Ovary (tissue), 9 donors: ENCODE results near the gene CHMP5. TPM values are rescaled to one million over a fixed set of nuclear protein-coding genes. Genes with fewer than 3 reads are reported as not detected.

ENCODE experiments used
- DNase-seq, 5 donors: peaks; one replicate each; pipeline ENCODE4 v3.0.0-alpha.2; 2019 to 2020
- H3K27ac ChIP-seq, 2 donors: fragments of 200-600 bp; one replicate each; pipeline versions ENCODE4 v1.5.1 to v1.8.0; 2019 to 2022
- H3K27me3 ChIP-seq: fragments of 200-600 bp; one replicate; pipeline ENCODE4 v1.8.0; 2022
- H3K36me3 ChIP-seq: fragments of 200-600 bp; sonication (generic); one replicate; pipeline ENCODE4 v1.5.1; 2019
- H3K4me1 ChIP-seq: one replicate; pipeline ENCODE4 v1.8.1; 2013; ENCODE audit warnings: mild to moderate bottlenecking, moderate library complexity; ENCODE audit not compliant: insufficient read depth
- H3K4me3 ChIP-seq: fragments of 200-600 bp; sonication (generic); one replicate; pipeline ENCODE4 v1.5.1; 2017
- H3K9me3 ChIP-seq, 2 donors: fragments of 200-600 bp in 1 of 2; sonication (generic) in 1 of 2; one replicate each; pipeline versions ENCODE4 v1.5.1 to v1.8.1; 2013 to 2019; ENCODE audit warnings: mild to moderate bottlenecking in 1 of 2, moderate library complexity in 1 of 2
- CTCF ChIP-seq, 3 donors: fragments of 450-650 bp in 2 of 3; fragments of 200-600 bp in 1 of 3; IDR thresholded peaks; one replicate each; pipeline versions ENCODE4 v1.5.1 to v1.8.0; 2016 to 2022; ENCODE audit warnings: antibody characterized with exemption in 3 of 3, mild to moderate bottlenecking in 1 of 3
- EP300 ChIP-seq: sonication (generic); formaldehyde crosslinking; IDR thresholded peaks from one replicate; pipeline ENCODE4 v1.6.1; 2017; ENCODE audit warnings: antibody characterized with exemption
- POLR2A ChIP-seq: fragments of 450-650 bp; IDR thresholded peaks from one replicate; pipeline ENCODE4 v1.6.1; 2017; ENCODE audit warnings: antibody characterized with exemption, mild to moderate bottlenecking, moderate library complexity
- WGBS, 3 donors: extraction: QIAGEN DNeasy Blood & Tissue Kit in 1 of 3; methylation state at CpG; one replicate each; pipeline versions ENCODE4 v1.1.5 to v1.1.7; 2013 to 2017; 5-methylcytosine and 5-hydroxymethylcytosine counted together
- intact Hi-C, 4 donors: fragments of 100-400 bp; cut with DNase I; formaldehyde crosslinking; loops; one replicate each; pipeline versions ENCODE4 v1.11.0 to v1.15.1; 2022 to 2023
- polyA plus RNA-seq, 2 donors: library from polyadenylated mRNA; stranded (reverse); fragments of 200-250 nt in 1 of 2; fragments of 350-450 nt in 1 of 2; fragmentation: Illumina TruSeq in 1 of 2; extraction: RNeasy Lipid Tissue Mini Kit (QIAGEN cat#74804) in 1 of 2; gene quantifications; one replicate each; pipeline ENCODE4 v1.2.3, GENCODE V29; 2013 to 2014
- total RNA-seq, 7 donors: library from RNA; depleted of rRNA in 2 of 7; stranded (reverse); fragments of >200 nt in 2 of 7; fragmentation: NEBNext Ultra II Directional in 3 of 7; extraction: Animal tissue kit (Norgen Biotek cat#: 25700) in 3 of 7; gene quantifications; one replicate each; pipeline versions ENCODE4 v1.1.0 to v1.2.4, GENCODE V29; 2016 to 2023
- donor health status: DM: no; HTN: no; CAD: no; lungs with moderate emphysema.
- donor health status: DM: no; HTN: no; CAD: no.
- donor health status: Bipolar disorder and iron deficiency.
- donor health status: DM: yes; HTN: yes; CAD: no.
- donor health status: DM: no; HTN: no; CAD: no.
- donor health status: DM: yes; HTN: yes; CAD: no.

The CHMP5 gene
- total and polyA plus RNA-seq, 9 donors, result 39.7 to 66.5 (median 52.9) TPM

- WGBS, 3 donors, result 95 to 96% (median 96%) methylated on average over 1 of the region's 1 CpG
- Histone ChIP-seq H3K4me3 (no peak overlapping the region), H3K27me3 (no peaks in the 10 kb centered on the region), H3K9me3 (no peaks in the 10 kb centered on the region), H3K27ac (no peak overlapping the region), H3K4me1 (no peaks in the 10 kb centered on the region), H3K36me3 (no peaks in the 10 kb centered on the region)
- intact Hi-C loops, result no loop called here
- TF ChIP-seq CTCF (IDR thresholded peaks at IDR 0.05) (no peak), EP300 (no peak), POLR2A (no peak)
- no peak for DNase-seq
Measured at GRCh38 chr9:33272061-33272460, 7.2 kb downstream of the CHMP5 start.

GRCh38 chr9:33273266-33273971 is 8.6 kb downstream of the CHMP5 start:
- no peak overlapping the region for H3K4me3 ChIP-seq
- intact Hi-C loops, result no loop called here
- no peaks in the 10 kb centered on the region for H3K27me3 ChIP-seq
- no peaks in the 10 kb centered on the region for H3K4me1 ChIP-seq
- no peaks in the 10 kb centered on the region for H3K36me3 ChIP-seq
- H3K27ac ChIP-seq, result no peak overlapping the region
- WGBS, 3 donors, result 67 to 75% (median 69%) methylated on average over 3 of the region's 3 CpGs
- no peak for TF ChIP-seq EP300
- no peak for TF ChIP-seq CTCF (IDR thresholded peaks at IDR 0.05)
- TF ChIP-seq POLR2A, result no peak
- no peaks in the 10 kb centered on the region for H3K9me3 ChIP-seq
- DNase-seq, result no peak

- no peak for TF ChIP-seq POLR2A
- TF ChIP-seq EP300, result no peak
- TF ChIP-seq CTCF (IDR thresholded peaks at IDR 0.05), result no peak
Measured at GRCh38 chr9:33273972-33274328, 9.1 kb downstream of the CHMP5 start.

GRCh38 chr9:33277484-33277883 is 12.6 kb downstream of the CHMP5 start:
- no peak for DNase-seq
- H3K27ac ChIP-seq, result no peak overlapping the region
- TF ChIP-seq CTCF (IDR thresholded peaks at IDR 0.05) (no peak), POLR2A (no peak), EP300 (no peak)
- H3K9me3 ChIP-seq, result no peaks in the 10 kb centered on the region
- H3K4me3 ChIP-seq, result no peak overlapping the region
- H3K36me3 ChIP-seq, result no peaks in the 10 kb centered on the region
- no peaks in the 10 kb centered on the region for H3K4me1 ChIP-seq
- 94 to 96% (median 94%) methylated on average over 4 of the region's 4 CpGs for WGBS, 3 donors
- H3K27me3 ChIP-seq, result no peaks in the 10 kb centered on the region
- intact Hi-C loops, result no loop called here

More at GRCh38 chr9:33273972-33274328, 9.1 kb downstream of the CHMP5 start:
- no peaks in the 10 kb centered on the region for H3K36me3 ChIP-seq
- 96 to 97% (median 97%) methylated on average over 2 of the region's 2 CpGs for WGBS, 3 donors
- H3K27ac ChIP-seq, result no peak overlapping the region
- no peak overlapping the region for H3K4me3 ChIP-seq
- no peaks in the 10 kb centered on the region for H3K27me3 ChIP-seq
- DNase-seq, result no peak
- H3K9me3 ChIP-seq, result no peaks in the 10 kb centered on the region
- intact Hi-C loops, result no loop called here
- H3K4me1 ChIP-seq, result no peaks in the 10 kb centered on the region
